SK-N-SH treated with all-trans-retinoic acid at 6 μM for 48 hours (cell line): ENCODE data around the gene HHAT.

ENCODE experiments used
- ATAC-seq: fragments of 200-7000 bp; cut with Tn5 transposase; 3 replicates; pipeline ENCODE4 v1.9.1; 2020; ENCODE audit warnings: mild to moderate bottlenecking, moderate library complexity
- ARNTL ChIP-seq: fragments of 450-650 bp; formaldehyde crosslinking; IDR thresholded peaks from 2 replicates; pipeline ENCODE4 v1.5.0; 2020; ENCODE audit warnings: low read depth, mild to moderate bottlenecking, moderate library complexity, borderline replicate concordance
- BACH2 ChIP-seq: fragments of 250-450 bp; sonication (Bioruptor Pico); IDR thresholded peaks from 2 replicates; pipeline ENCODE4 v1.9.0; 2021; ENCODE audit warnings: mild to moderate bottlenecking, borderline replicate concordance
- CSDC2 ChIP-seq: fragments of 250-450 bp; sonication (Bioruptor Pico); IDR thresholded peaks from 2 replicates; pipeline ENCODE4 v1.5.0; 2020; ENCODE audit warnings: mild to moderate bottlenecking, moderate library complexity
- ESRRG ChIP-seq: fragments of 250-450 bp; sonication (Bioruptor Pico); IDR thresholded peaks from 2 replicates; pipeline ENCODE4 v1.6.1; 2021; ENCODE audit warnings: mild to moderate bottlenecking
- ISL1 ChIP-seq: fragments of 250-450 bp; sonication (Bioruptor Pico); IDR thresholded peaks from 2 replicates; pipeline ENCODE4 v2.1.2; 2022; ENCODE audit warnings: mild to moderate bottlenecking, moderate library complexity
- OSR1 ChIP-seq: fragments of 250-450 bp; sonication (Bioruptor Pico); IDR thresholded peaks from 2 replicates; pipeline ENCODE4 v1.8.0; 2022; ENCODE audit warnings: moderate library complexity, mild to moderate bottlenecking, inconsistent platforms
- POU6F1 ChIP-seq: fragments of 250-450 bp; sonication (Bioruptor Pico); IDR thresholded peaks from 2 replicates; pipeline ENCODE4 v1.8.0; 2021; ENCODE audit warnings: low read depth, mild to moderate bottlenecking, moderate library complexity, borderline replicate concordance
- PPARA ChIP-seq: fragments of 250-450 bp; sonication (Bioruptor Pico); IDR thresholded peaks from 2 replicates; pipeline ENCODE4 v1.5.0; 2020; ENCODE audit warnings: mild to moderate bottlenecking, borderline replicate concordance
- RARB ChIP-seq: fragments of 250-450 bp; sonication (Bioruptor Pico); IDR thresholded peaks from 2 replicates; pipeline ENCODE4 v1.8.0; 2021; ENCODE audit warnings: mild to moderate bottlenecking, moderate library complexity
- SNAI2 ChIP-seq: fragments of 250-450 bp; sonication (Bioruptor Pico); IDR thresholded peaks from 2 replicates; pipeline ENCODE4 v1.5.0; 2020; ENCODE audit warnings: mild to moderate bottlenecking, moderate library complexity
- TOX ChIP-seq: fragments of 250-450 bp; sonication (Bioruptor Pico); IDR thresholded peaks from 2 replicates; pipeline ENCODE4 v1.8.0; 2021; ENCODE audit warnings: mild to moderate bottlenecking, moderate library complexity, borderline replicate concordance
- TSHZ2 ChIP-seq: fragments of 250-450 bp; sonication (Bioruptor Pico); IDR thresholded peaks from 2 replicates; pipeline ENCODE4 v1.5.0; 2020; ENCODE audit warnings: mild to moderate bottlenecking, moderate library complexity
- ZC3H10 ChIP-seq: fragments of 250-450 bp; sonication (Bioruptor Pico); IDR thresholded peaks from 2 replicates; pipeline ENCODE4 v1.5.1; 2021; ENCODE audit warnings: mild to moderate bottlenecking, moderate library complexity
- ZFP3 ChIP-seq: fragments of 250-450 bp; sonication (Bioruptor Pico); IDR thresholded peaks from 2 replicates; pipeline ENCODE4 v1.5.0; 2020; ENCODE audit warnings: mild to moderate bottlenecking, moderate library complexity
- ZFP30 ChIP-seq: fragments of 450-650 bp; formaldehyde crosslinking; IDR thresholded peaks from 2 replicates; pipeline ENCODE4 v1.5.0; 2022; ENCODE audit warnings: mild to moderate bottlenecking, moderate library complexity
- ZNF565 ChIP-seq: fragments of 450-650 bp; formaldehyde crosslinking; conservative IDR thresholded peaks from 2 replicates; pipeline ENCODE4 v1.5.0; 2020; ENCODE audit warnings: low read depth, mild to moderate bottlenecking, moderate library complexity
- ZNF70 ChIP-seq: fragments of 450-650 bp; formaldehyde crosslinking; IDR thresholded peaks from 2 replicates; pipeline ENCODE4 v1.5.0; 2020; ENCODE audit warnings: mild to moderate bottlenecking, moderate library complexity
- ZNF8 ChIP-seq: fragments of 450-650 bp; formaldehyde crosslinking; IDR thresholded peaks from 2 replicates; pipeline ENCODE4 v1.5.0; 2020; ENCODE audit warnings: mild to moderate bottlenecking, moderate library complexity
- TF ChIP-seq, protein P1 (sequence below): fragments of 250-450 bp; sonication (Bioruptor Pico); IDR thresholded peaks from 2 replicates; pipeline ENCODE4 v1.5.1; 2021; ENCODE audit warnings: mild to moderate bottlenecking, moderate library complexity
- TF ChIP-seq, protein P2 (sequence below): fragments of 250-450 bp; sonication (Bioruptor Pico); IDR thresholded peaks from 2 replicates; pipeline ENCODE4 v1.5.1; 2020; ENCODE audit warnings: low read depth, mild to moderate bottlenecking, moderate library complexity
- TF ChIP-seq, protein P3 (sequence below): fragments of 250-450 bp; sonication (Bioruptor Pico); IDR thresholded peaks from 2 replicates; pipeline ENCODE4 v1.8.0; 2020; ENCODE audit warnings: mild to moderate bottlenecking, moderate library complexity, borderline replicate concordance

HHAT gene

DNA sequence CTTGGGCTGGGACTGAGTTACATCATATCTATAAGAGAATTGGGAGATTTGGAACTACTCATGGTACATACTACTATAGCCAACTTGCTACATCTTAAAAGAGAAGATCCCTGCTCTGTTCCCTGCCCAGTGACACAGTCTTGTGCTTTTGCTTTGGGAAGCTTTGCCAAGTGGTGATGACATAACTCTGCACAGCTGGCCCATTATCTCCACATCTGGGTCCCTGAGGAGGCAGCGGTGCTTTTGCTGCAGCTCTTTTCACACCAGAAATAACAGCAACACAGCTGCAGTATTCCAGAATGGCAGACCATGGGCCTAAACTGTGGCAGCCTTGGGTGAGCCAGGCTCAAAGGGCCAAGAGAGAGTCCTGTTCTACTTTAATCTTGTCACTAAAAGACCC lies 296.0 kb downstream of the HHAT start:
- no peak for TF ChIP-seq ZFP3 (CRISPR knock-in tag)
- TF ChIP-seq SNAI2, result no peak
- TF ChIP-seq TOX (CRISPR knock-in tag), result no peak
- TF ChIP-seq, protein P1, sequence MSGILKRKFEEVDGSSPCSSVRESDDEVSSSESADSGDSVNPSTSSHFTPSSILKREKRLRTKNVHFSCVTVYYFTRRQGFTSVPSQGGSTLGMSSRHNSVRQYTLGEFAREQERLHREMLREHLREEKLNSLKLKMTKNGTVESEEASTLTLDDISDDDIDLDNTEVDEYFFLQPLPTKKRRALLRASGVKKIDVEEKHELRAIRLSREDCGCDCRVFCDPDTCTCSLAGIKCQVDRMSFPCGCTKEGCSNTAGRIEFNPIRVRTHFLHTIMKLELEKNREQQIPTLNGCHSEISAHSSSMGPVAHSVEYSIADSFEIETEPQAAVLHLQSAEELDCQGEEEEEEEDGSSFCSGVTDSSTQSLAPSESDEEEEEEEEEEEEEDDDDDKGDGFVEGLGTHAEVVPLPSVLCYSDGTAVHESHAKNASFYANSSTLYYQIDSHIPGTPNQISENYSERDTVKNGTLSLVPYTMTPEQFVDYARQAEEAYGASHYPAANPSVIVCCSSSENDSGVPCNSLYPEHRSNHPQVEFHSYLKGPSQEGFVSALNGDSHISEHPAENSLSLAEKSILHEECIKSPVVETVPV (CRISPR knock-in tag), result no peak
- no peak for TF ChIP-seq BACH2
- TF ChIP-seq ZNF8 (CRISPR knock-in tag), result no peak
- TF ChIP-seq TSHZ2, result no peak
- no peak for TF ChIP-seq ARNTL (CRISPR knock-in tag)
- TF ChIP-seq ESRRG, result no peak
- no peak for TF ChIP-seq ZFP30
- no peak for TF ChIP-seq ZC3H10 (CRISPR knock-in tag)
- TF ChIP-seq, all 23 proteins: peak for 0
- no peak for ATAC-seq

DNA sequence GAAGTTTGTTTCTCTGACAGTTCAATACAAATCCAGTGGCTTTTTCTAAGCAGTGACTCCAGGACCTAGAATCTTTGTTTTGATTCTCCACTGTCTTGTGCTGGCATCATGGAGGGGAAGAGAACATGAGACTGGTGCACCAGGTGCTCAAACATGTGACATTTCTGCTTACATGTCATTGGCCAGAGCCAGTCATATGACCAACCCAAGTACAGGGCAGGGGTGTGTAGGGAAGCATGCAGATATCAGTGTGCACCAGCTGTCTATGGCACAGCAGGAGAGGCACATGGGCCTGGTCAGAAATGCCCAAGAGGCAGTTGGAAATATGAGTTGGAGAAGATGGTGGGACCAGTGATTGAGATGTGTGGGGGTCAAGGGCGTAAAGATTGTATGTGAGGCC lies 297.0 kb downstream of the HHAT start:
- no peak for ATAC-seq
- TF ChIP-seq BACH2 (no peak), ISL1 (CRISPR knock-in tag) (no peak)

GRCh38 chr1:210626341-210626740 lies 297.6 kb downstream of the HHAT start:
- no peak for ATAC-seq
- TF ChIP-seq BACH2 (no peak), ARNTL (CRISPR knock-in tag) (no peak), RARB (CRISPR knock-in tag) (no peak), ZC3H10 (CRISPR knock-in tag) (no peak), PPARA (CRISPR knock-in tag) (no peak), ZFP30 (no peak), ISL1 (CRISPR knock-in tag) (no peak), ZNF70 (CRISPR knock-in tag) (no peak), CSDC2 (no peak), ZNF565 (CRISPR knock-in tag) (no peak), POU6F1 (CRISPR knock-in tag) (no peak)
- TF ChIP-seq, protein P1 (CRISPR knock-in tag), result no peak

- ATAC-seq, result no peak
- TF ChIP-seq CSDC2 (no peak), ZC3H10 (CRISPR knock-in tag) (no peak)
These were observed 299.1 kb downstream of the HHAT start for GRCh38 chr1:210627755-210628154.

DNA sequence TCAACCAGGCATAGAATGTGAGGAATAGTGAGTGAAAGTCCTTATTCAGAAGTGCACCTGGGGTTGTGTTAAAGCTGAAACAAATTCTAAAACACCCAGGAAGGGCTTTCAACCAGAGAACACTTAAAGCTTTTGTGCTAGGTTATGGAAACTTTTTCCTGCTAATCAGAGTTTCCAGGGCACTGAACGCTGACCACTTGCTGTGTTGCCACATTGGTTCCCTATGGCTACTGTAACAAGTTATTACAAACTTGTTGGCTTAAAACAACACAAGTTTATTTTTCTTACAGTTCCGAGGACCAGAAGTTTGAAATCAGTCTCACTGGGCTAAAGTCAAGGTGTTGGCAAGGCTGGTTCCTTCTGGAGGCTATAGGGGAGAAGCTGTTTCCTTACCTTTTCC lies 300.6 kb downstream of the HHAT start:
- no peak for ATAC-seq
- TF ChIP-seq ZNF565 (CRISPR knock-in tag) (no peak), PPARA (CRISPR knock-in tag) (no peak), TOX (CRISPR knock-in tag) (no peak), ZNF70 (CRISPR knock-in tag) (no peak), TSHZ2 (no peak), OSR1 (CRISPR knock-in tag) (no peak), ESRRG (no peak), ZC3H10 (CRISPR knock-in tag) (no peak), ZNF8 (CRISPR knock-in tag) (no peak), CSDC2 (no peak), BACH2 (no peak)
- TF ChIP-seq, protein P2, sequence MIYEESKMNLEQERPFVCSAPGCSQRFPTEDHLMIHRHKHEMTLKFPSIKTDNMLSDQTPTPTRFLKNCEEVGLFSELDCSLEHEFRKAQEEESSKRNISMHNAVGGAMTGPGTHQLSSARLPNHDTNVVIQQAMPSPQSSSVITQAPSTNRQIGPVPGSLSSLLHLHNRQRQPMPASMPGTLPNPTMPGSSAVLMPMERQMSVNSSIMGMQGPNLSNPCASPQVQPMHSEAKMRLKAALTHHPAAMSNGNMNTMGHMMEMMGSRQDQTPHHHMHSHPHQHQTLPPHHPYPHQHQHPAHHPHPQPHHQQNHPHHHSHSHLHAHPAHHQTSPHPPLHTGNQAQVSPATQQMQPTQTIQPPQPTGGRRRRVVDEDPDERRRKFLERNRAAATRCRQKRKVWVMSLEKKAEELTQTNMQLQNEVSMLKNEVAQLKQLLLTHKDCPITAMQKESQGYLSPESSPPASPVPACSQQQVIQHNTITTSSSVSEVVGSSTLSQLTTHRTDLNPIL, result no peak
- TF ChIP-seq, protein P3, sequence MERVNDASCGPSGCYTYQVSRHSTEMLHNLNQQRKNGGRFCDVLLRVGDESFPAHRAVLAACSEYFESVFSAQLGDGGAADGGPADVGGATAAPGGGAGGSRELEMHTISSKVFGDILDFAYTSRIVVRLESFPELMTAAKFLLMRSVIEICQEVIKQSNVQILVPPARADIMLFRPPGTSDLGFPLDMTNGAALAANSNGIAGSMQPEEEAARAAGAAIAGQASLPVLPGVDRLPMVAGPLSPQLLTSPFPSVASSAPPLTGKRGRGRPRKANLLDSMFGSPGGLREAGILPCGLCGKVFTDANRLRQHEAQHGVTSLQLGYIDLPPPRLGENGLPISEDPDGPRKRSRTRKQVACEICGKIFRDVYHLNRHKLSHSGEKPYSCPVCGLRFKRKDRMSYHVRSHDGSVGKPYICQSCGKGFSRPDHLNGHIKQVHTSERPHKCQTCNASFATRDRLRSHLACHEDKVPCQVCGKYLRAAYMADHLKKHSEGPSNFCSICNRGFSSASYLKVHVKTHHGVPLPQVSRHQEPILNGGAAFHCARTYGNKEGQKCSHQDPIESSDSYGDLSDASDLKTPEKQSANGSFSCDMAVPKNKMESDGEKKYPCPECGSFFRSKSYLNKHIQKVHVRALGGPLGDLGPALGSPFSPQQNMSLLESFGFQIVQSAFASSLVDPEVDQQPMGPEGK (CRISPR knock-in tag), result no peak
